HG03469 (cell line): ENCODE measurements around the gene ABLIM2.

Source experiments
- ATAC-seq: cut with Tn5 transposase; IDR thresholded peaks from one replicate; pipeline ENCODE4 v1.9.1; 2021; ENCODE audit warnings: mild to moderate bottlenecking, moderate library complexity, moderate number of reproducible peaks; ENCODE audit not compliant: unreplicated experiment

The ABLIM2 gene

GRCh38 chr4:8159537-8160232, 1.1 kb upstream of the ABLIM2 start:
- ATAC-seq = no peak

- ATAC-seq = no peak
Measured at GRCh38 chr4:8157944-8158709, 486 bp downstream of the ABLIM2 start.

GRCh38 chr4:8157496-8157895, 1.1 kb downstream of the ABLIM2 start:
- no peak for ATAC-seq

- ATAC-seq = no peak
Measured at GRCh38 chr4:8156617-8157016, 2.0 kb downstream of the ABLIM2 start.

GRCh38 chr4:8155660-8156421, 2.8 kb downstream of the ABLIM2 start:
- ATAC-seq = no peak

GRCh38 chr4:8155048-8155447, 3.6 kb downstream of the ABLIM2 start:
- no peak for ATAC-seq

GRCh38 chr4:8153441-8153840, 5.2 kb downstream of the ABLIM2 start:
- no peak for ATAC-seq

GRCh38 chr4:8152865-8153257, 5.8 kb downstream of the ABLIM2 start:
- ATAC-seq = no peak

GRCh38 chr4:8152090-8152864, 6.3 kb downstream of the ABLIM2 start:
- ATAC-seq = no peak

GRCh38 chr4:8151165-8151650, 7.4 kb downstream of the ABLIM2 start:
- no peak for ATAC-seq

- no peak for ATAC-seq
Measured at GRCh38 chr4:8150152-8151090, 8.2 kb downstream of the ABLIM2 start.

GRCh38 chr4:8149664-8150063, 8.9 kb downstream of the ABLIM2 start:
- ATAC-seq = no peak

GRCh38 chr4:8148785-8149435, 9.7 kb downstream of the ABLIM2 start:
- no peak for ATAC-seq

- no peak for ATAC-seq
Measured at GRCh38 chr4:8148159-8148558, 10.5 kb downstream of the ABLIM2 start.

GRCh38 chr4:8147231-8147970, 11.2 kb downstream of the ABLIM2 start:
- no peak for ATAC-seq

GRCh38 chr4:8146157-8146556, 12.5 kb downstream of the ABLIM2 start:
- no peak for ATAC-seq

- no peak for ATAC-seq
Measured at GRCh38 chr4:8144359-8144758, 14.3 kb downstream of the ABLIM2 start.

GRCh38 chr4:8143392-8144140, 15.0 kb downstream of the ABLIM2 start:
- ATAC-seq = no peak
